GM20431 (cell line): Measurements from ENCODE around the gene ARHGEF18.

Source experiments
- in situ Hi-C: fragments of 300-500 bp; cut with MseI, MboI; formaldehyde crosslinking; loops from one replicate; pipeline ENCODE4 v1.15.0; 2020; ENCODE audit warnings: low sequenced_read_pairs; ENCODE audit not compliant: unreplicated experiment

The ARHGEF18 gene

GRCh38 chr19:7376151-7376852 is 27.6 kb downstream of the ARHGEF18 start:
- in situ Hi-C loops, result no loop called here

- in situ Hi-C loops, result no loop called here
Measured at GRCh38 chr19:7377196-7377595, 28.5 kb downstream of the ARHGEF18 start.

GRCh38 chr19:7381073-7381390 is 32.3 kb downstream of the ARHGEF18 start:
- in situ Hi-C loops, result no loop called here

- in situ Hi-C loops, result no loop called here
Measured at GRCh38 chr19:7382694-7383093, 34.0 kb downstream of the ARHGEF18 start.

- in situ Hi-C loops, result no loop called here
Measured at GRCh38 chr19:7383284-7383683, 34.5 kb downstream of the ARHGEF18 start.

GRCh38 chr19:7385062-7385461 is 36.3 kb downstream of the ARHGEF18 start:
- in situ Hi-C loops, result no loop called here

GRCh38 chr19:7386308-7386707 is 37.6 kb downstream of the ARHGEF18 start:
- in situ Hi-C loops, result no loop called here

GRCh38 chr19:7386769-7387168 is 38.0 kb downstream of the ARHGEF18 start:
- in situ Hi-C loops, result no loop called here

- in situ Hi-C loops, result no loop called here
Measured at GRCh38 chr19:7391218-7391670, 42.5 kb downstream of the ARHGEF18 start.

GRCh38 chr19:7393459-7393858 is 44.7 kb downstream of the ARHGEF18 start:
- in situ Hi-C loops, result no loop called here

GRCh38 chr19:7393939-7394730 is 45.4 kb downstream of the ARHGEF18 start:
- in situ Hi-C loops, result no loop called here

GRCh38 chr19:7394731-7395359 is 46.1 kb downstream of the ARHGEF18 start:
- in situ Hi-C loops, result no loop called here

GRCh38 chr19:7395360-7396066 is 46.8 kb downstream of the ARHGEF18 start:
- in situ Hi-C loops, result no loop called here

GRCh38 chr19:7397687-7398086 is 49.0 kb downstream of the ARHGEF18 start:
- in situ Hi-C loops, result no loop called here
